GM19452 (cell line): ENCODE results near the gene RNFT1.
"Not testable (repeated sequence)": the region's sequence is repeated elsewhere in the genome, so short reads cannot be mapped to it uniquely, and the experiment has no call there.

Experiments used
- ATAC-seq: cut with Tn5 transposase; IDR thresholded peaks from one replicate; pipeline ENCODE4 v1.9.1; 2021; ENCODE audit not compliant: unreplicated experiment

RNFT1 gene

GRCh38 chr17:59930768-59931167, 33.8 kb downstream of the RNFT1 start:
- not testable (repeated sequence) for ATAC-seq

DNA sequence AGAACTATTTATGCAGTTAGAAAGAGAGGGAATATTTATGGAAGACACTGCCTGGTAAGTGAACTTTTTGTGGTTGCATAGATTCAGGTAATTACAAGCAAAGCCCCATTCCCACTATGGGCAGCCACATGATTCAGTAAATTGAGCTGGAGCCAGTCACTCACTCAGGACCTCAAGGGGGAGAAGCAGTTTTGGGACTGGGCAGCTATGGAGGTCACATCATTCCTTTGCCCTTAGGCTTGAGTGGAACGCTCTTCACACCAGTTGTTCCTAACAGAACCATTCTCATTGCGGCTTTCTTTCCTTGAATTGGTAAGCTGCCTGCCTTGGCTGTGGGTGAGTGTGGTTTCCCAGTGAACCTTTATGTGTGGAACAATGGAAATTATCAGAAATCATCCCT, 34.4 kb downstream of the RNFT1 start:
- ATAC-seq: not testable (repeated sequence)

DNA sequence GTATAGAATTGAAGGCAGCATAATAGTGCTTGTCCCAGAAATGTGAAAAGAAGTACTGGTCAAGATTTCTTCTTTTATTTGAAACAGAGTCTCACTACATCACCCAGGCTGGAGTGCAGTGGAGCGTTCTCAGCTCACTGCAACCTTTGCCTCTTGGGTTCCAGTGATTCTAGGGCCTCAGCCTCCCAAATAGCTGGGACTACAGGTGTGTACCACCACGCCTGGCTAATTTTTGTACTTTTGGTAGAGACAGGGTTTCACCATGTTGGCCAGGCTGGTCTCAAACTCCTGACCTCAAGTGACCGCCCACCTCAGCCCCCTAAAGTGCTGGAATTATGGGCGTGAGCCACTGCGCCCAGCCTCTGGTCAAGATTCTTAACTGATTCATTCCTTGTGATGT, 43.9 kb downstream of the RNFT1 start:
- not testable (repeated sequence) for ATAC-seq

- no peak for ATAC-seq
Measured at GRCh38 chr17:59916446-59916845, 48.1 kb downstream of the RNFT1 start.

GRCh38 chr17:59914274-59914854, 50.2 kb downstream of the RNFT1 start:
- no peak for ATAC-seq

DNA sequence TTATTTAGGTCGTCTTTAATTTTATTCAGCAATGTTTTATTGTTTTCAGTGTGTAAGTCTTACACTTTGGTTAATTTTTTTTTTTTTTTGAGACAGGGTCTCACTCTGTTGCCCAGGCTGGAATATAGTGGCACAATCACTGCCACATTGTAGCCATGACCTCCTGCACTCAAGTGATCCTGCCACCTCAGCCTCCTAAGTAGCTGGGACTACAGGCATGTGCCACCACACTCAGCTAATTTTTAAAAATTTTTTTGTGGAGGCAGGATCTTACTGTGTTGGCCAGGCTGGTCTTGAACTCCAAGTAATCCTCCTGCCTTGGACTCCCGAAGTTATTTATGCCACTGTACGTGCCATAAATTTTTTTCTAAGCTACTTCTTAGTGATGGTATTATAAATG, 57.1 kb downstream of the RNFT1 start:
- no peak for ATAC-seq

DNA sequence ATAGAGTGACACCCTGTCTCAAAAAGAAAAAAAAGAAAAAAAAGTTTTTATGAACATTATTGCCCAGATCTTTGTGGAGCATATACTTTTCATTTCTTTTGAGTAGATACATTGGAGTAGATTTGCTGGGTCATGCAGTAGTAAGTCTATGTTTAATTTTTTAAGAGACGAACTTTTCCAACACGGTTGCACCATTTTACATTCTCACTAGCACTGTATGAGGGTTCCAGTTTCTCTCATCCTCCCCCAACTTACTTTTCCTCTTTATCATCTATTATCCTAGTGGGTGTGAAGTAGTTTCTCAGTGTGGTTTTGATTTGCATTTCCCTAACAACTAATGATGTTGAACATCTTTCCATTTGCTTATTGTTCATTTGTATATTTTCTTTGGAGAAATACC, 61.1 kb downstream of the RNFT1 start:
- ATAC-seq: no peak
